ENCODE results near the gene LRRC2.
"Not testable (repeated sequence)": the region's sequence is repeated elsewhere in the genome, so short reads cannot be mapped to it uniquely, and the experiment has no call there.

Gene LRRC2

DNA sequence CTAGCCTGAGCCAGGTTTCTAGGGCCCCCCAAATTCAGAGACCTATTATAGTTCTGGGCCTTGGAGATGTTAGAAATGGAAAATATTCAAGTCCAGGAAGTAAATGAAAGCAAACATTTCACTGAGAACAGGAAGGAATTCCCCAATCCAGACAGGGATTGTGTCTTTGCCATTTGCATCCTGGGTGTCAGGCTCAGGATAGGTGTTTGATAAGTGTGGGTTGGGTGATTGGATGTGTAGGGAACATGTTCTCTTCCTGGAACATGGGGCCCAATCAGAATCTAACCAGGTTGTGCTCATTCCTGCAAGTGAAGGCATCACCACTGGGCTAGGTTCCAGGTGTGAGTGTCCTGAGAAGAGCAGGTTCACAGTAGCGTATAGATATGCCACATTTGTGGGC is 14.6 kb upstream of the LRRC2 start:
- no peak for DNase-seq

- DNase-seq, result no peak
Measured at GRCh38 chr3:46579756-46580286, 13.7 kb upstream of the LRRC2 start.

GRCh38 chr3:46578973-46579755 is 13.1 kb upstream of the LRRC2 start:
- DNase-seq, result no peak

- not testable (repeated sequence) for DNase-seq
Measured at GRCh38 chr3:46577580-46578249, 11.6 kb upstream of the LRRC2 start.

GRCh38 chr3:46576879-46577278 is 10.8 kb upstream of the LRRC2 start:
- no peak for DNase-seq

GRCh38 chr3:46576386-46576785 is 10.3 kb upstream of the LRRC2 start:
- DNase-seq, result no peak

- DNase-seq, result no peak
Measured at GRCh38 chr3:46575577-46576222, 9.6 kb upstream of the LRRC2 start.

DNA sequence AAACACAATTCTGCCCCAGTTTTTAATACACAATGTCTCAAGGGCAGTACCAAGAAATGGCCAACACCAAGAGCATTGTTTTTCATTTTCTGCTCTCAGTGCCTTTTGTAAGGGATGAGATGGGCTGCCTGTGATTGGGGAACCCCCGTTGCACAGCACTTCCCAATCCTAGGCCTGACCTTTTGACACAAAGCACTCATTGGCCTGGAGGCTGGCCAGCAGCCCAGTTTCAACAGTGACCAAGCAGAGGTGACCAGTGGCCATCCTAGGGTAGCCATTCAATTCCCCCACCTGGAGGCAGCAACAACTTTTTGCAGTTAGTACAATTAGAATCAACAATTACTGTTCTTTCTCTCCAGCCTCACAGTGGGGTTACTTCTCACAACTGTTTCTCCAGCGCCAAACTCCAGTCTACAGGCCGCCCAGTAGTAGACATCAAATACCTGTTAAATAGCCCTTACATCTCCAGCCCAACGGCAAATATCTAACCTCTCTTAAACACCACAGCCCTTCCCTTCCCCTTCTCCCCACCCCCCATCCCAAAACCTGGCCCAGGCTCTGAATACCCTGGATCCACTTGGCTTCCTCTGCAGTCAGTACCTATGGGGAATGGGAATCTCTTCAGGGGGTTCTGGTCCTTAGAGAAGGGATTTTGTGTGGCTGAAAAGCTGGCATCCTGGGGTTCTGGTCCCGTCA is 8.9 kb upstream of the LRRC2 start:
- peak; percentile 25 for DNase-seq

DNA sequence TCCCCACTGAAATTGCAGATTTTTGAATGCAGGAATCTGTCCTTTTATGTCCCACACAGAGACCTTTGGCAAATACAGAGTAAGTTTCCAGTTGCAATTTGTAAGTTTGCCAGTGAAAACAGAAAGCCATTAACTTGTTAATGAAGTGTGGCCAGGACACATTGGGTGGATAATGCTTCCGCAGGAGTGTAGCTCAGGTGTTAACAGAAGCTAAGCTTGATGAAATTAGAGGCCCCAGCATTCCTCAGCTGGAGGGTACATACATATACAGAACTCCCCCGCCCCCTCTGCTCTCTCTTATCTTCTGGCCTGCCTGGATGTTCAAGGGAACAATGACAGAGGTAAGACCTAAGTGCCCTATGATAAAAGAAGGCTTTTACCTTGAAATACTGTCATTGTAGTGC is 8.1 kb upstream of the LRRC2 start:
- no peak for DNase-seq

DNA sequence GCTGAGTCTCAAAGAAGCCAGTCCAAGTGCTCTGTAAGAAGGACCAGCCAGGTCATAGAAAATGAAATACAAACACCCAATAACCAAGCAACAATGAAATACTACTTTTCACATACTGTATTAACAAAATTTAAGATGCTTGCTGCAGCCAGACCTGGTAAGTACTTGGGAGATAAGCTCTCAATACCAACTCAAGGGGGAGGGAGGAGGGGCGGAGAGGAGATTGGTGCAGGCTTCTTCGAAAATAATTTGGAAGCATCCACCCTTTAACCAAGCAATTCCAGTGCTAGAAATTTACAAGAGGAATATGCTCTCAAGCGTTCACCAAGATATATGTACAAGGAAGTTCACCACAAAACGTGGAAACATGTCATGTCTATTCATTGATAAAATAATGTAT is 7.6 kb upstream of the LRRC2 start:
- DNase-seq, result no peak

- DNase-seq, result no peak
Measured at GRCh38 chr3:46571684-46572083, 5.6 kb upstream of the LRRC2 start.

DNA sequence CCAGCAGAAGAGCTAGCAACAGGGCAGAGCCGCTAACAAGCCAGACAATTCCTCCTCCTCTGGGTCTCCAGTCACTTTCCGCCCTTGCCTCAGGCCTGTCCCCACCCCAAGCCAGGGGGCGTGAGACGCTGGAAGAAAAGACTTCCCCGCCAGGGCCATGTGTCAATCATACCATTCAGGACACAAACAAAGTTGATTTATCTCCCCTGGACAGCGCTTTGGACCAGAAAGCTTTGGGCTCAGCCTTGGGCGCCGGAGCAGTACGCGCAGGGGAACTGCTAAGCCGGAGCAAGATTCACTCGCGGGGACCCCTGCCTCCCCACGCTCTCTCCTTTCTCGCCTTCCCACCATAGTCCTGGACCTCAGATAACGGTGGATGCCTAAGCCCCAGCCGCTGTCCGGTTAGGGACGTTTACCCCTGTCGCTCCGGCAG is 479 bp downstream of the LRRC2 start:
- DNase-seq, result no peak

DNA sequence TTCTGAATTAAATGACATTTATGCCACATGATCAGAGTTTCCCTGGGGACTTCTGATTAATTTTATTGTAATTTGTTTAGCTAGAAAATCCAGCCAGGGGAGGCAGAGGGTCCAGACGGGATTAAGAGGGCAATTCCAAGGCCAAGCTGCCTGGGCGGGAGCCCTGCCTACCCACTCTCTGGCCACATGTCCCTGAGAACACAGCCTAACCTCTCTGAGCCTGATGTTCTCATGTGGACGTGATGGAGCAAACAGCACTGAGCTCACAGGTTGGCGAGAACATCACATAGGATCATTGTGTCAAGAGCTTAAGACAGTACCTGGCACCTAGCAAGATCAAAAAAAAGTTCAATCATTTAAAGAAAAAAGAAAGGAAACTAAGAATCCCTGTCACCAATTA is 1.0 kb downstream of the LRRC2 start:
- DNase-seq, result no peak

GRCh38 chr3:46564190-46565021 is 1.7 kb downstream of the LRRC2 start:
- no peak for DNase-seq

DNA sequence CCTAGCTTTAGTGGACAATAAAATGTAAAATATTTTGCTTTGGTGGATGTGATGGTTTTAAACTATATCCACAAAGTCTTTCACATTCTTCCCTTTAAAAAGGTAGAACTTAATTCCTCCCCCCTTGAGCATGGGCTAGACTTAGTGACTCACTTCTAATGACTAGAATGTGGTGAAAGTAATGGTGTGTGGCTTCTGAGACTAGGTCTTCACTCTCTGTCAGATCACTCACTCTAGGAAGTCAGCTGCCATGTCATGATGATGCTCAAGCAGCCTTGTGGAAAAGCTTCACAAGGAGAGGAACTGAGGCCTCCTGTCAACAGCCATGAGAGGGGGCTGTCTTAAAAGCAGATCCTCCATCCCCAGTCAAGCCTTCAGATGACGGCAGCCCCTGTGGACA is 4.2 kb downstream of the LRRC2 start:
- DNase-seq, result no peak

- DNase-seq, result no peak
Measured at GRCh38 chr3:46561511-46561910, 4.6 kb downstream of the LRRC2 start.

GRCh38 chr3:46559091-46559704 is 6.9 kb downstream of the LRRC2 start:
- no peak for DNase-seq

- peak; percentile 82 for DNase-seq
Measured at GRCh38 chr3:46558184-46559043, 7.7 kb downstream of the LRRC2 start.

DNA sequence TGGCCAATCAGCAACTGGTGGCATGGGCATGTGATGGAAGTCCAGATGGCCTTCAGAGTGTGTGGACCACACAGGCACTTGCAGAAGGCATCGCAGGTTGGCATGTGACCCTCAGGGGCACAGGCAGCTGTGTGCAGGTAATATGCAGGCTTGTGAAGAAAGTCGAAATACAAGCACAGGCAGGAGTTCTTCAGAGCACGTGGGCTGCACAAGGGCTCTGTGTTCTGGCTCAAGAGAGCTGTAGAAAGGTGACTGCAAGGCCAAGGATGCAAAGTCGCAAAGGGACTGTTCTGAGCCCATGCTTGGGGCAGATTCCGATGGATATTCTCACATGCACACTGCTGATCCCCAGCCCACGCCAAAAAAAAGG is 8.3 kb downstream of the LRRC2 start:
- DNase-seq, result no peak

GRCh38 chr3:46553154-46553553 is 12.9 kb downstream of the LRRC2 start:
- peak; percentile 20 for DNase-seq

DNA sequence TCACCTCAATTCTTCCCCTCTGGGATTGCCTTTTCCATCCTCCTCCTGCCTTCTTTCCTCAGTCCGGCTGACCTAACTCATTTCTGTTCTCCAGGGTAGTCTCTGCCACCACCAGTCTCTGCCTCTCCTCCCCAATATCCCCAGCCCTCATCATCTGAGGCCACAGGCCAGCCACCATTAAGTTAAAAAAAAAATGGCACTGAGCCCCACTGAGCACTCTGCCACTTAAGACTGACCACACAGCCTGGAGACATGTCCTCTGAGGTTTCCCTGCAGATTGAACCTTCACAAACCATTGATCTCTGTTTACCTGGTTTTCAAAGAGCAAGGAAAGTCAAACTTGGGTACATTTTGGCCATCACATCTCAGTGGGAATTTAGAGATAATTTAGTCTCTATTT is 13.6 kb downstream of the LRRC2 start:
- no peak for DNase-seq
